ENCODE results near the gene FAM184A.
A peak's percentile ranks its signal among the peaks of the same experiment; 100 is the strongest.
"Not testable (repeated sequence)": the region's sequence is repeated elsewhere in the genome, so short reads cannot be mapped to it uniquely, and the experiment has no call there.

FAM184A gene

GRCh38 chr6:119006974-119007373, 71.5 kb downstream of the FAM184A start:
- FAIRE-seq: no peak

GRCh38 chr6:119002069-119002468, 76.4 kb downstream of the FAM184A start:
- no peak for FAIRE-seq

- FAIRE-seq: no peak
These were observed 78.9 kb downstream of the FAM184A start for GRCh38 chr6:118999494-119000040.

- not testable (repeated sequence) for FAIRE-seq
These were observed 81.0 kb downstream of the FAM184A start for GRCh38 chr6:118997426-118997825.

- no peak for FAIRE-seq
These were observed 82.1 kb downstream of the FAM184A start for GRCh38 chr6:118996289-118996820.

DNA sequence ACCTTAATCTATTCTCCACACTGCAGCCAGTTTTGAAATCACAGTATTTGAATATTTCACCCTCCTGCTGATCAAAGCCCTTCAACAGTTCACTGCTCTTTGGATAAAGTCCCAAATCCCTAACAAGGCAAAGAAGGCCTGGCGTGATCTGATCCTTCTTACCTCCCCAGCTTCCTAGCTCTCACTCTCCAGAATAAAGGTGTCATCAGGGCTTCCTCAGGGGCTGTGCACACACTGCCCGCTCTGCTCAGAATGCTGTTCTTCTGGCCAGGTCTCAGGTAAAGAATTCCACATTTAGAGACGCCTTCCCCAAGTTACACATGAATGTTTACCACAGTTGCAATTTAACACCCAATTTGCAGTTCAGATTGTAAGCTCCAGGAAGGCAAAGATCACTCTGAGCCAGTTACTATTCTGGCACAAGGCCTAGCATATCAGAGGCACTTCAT, 84.6 kb downstream of the FAM184A start:
- no peak for FAIRE-seq

DNA sequence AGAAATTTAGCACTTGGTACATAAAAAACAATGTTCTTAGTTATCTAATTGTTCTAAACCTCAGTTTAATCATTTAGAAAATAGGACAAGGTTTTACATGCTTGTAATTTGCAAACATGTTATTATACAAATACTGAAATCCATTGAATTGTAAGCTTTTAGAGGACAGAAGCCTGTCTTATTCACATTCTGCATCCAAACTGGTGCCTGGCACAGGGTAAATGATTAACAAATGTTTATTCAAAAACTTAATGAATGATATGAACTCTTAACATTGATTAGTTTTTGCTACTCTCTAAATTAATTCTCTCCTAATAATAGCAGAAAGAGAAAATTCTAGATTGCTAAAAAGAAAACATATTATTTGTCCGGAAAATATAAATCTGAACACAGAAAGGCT, 85.1 kb downstream of the FAM184A start:
- no peak for FAIRE-seq

- no peak for FAIRE-seq
These were observed 86.2 kb downstream of the FAM184A start for GRCh38 chr6:118992186-118992795.

DNA sequence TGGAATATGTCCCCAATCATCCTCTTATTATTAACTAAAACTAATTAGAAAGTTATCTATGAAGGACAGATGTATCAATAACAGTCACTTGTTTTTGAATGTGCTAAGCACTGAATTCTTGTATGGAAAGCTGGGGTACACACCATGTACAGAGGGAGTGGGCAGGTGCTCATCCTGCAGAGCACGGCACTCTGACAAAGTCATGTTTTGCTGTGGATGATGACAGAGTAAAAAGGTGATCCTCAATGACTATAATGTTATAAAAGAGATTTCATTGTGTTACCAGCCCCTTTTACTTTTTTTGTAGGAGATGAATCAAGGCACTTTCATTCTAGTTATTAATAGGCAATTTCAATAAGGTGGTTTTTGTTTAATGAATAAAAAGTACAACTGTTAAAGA, 92.2 kb downstream of the FAM184A start:
- FAIRE-seq: no peak

GRCh38 chr6:118985123-118985830, 93.2 kb downstream of the FAM184A start:
- no peak for FAIRE-seq

DNA sequence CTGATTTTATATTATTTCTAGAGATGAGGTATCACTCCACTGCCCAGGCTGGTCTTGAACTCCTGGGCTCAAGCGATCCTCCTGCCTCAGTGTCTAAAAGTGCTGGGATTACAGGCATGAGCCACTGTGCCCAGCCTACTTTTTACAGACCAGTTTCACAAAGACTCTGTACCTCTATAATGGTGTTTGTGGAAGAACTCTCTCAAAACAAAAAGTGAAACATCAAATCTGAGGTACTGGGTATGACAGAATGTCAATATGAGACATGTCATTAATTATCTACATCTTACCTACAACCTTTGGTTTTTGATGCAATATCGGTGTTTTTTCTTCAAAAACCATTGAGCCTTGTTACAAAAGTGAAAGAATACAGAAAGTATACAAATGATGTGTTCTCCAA, 94.1 kb downstream of the FAM184A start:
- no peak for FAIRE-seq

- no peak for FAIRE-seq
These were observed 95.9 kb downstream of the FAM184A start for GRCh38 chr6:118982575-118982911.

GRCh38 chr6:118981884-118982574, 96.4 kb downstream of the FAM184A start:
- no peak for FAIRE-seq

GRCh38 chr6:118980063-118980462, 98.4 kb downstream of the FAM184A start:
- no peak for FAIRE-seq

- no peak for FAIRE-seq
These were observed 103.7 kb downstream of the FAM184A start for GRCh38 chr6:118974790-118975189.

DNA sequence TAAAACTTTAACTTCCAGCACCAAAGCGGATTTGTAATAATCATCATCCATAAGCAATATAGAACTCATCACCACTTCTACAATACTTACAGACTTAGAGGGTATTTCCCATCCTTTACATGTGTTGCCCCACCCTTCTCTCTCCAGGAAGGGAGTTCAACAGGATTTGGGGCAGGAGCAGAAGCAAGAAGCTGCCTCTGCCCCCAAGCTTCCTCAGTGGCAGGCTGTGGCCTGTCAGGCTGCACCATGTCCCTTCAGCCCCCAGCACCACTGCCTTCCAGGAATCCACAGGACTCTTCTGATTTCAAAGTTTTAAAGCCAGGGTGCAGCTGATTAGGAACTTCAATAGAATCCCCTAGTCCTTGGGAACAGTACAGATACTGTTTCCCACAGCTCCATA, 106.8 kb downstream of the FAM184A start:
- FAIRE-seq: no peak

GRCh38 chr6:118970866-118971265, 107.6 kb downstream of the FAM184A start:
- no peak for FAIRE-seq

- peak; percentile 53 for FAIRE-seq
These were observed 110.0 kb downstream of the FAM184A start for GRCh38 chr6:118968416-118968815.

- no peak for FAIRE-seq
These were observed 111.2 kb downstream of the FAM184A start for GRCh38 chr6:118967239-118967638.

DNA sequence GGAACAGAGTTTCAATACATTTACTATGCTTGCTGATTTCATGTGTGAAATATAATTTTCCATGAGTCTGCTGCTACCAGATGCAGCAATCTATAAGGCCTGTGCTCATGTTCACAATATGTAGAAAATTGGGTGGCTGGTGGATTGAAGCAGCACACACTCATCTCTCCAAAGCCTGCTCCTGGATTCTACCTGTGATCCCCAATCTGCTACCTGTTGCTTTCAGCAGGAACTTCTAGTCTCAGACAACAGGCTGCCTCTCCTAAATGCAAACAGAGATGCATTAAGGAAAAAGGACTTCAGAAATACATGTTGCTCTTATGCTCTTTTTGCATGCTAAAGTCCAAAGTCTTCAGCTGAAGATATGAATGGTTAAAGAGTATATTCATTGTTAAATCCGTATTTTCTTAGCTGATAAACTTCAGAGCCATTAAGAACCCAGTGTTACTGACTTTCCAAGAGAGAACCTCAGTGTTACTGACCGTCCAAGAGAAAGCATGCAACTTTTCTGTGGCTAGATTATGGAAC, 112.6 kb downstream of the FAM184A start:
- FAIRE-seq: no peak

GRCh38 chr6:118965371-118965770, 113.1 kb downstream of the FAM184A start:
- no peak for FAIRE-seq

DNA sequence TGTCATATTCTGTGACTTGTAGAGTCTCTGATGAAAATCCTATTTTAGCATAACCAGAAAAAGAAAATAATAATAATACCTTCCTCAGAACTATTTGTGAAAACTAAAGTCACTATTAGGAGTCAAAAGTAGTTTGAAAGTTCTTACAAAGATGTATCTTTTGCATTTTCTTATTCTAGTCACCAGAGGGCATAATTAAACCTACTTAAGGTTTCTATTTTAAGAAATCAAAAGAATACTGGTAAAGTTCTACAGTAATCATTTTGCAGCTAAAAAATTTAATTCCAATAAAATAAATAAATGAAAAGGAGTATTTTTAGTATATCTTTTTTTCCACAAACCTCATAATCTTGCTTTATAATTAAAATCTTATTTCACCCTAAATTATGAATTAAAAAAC, 115.5 kb downstream of the FAM184A start:
- FAIRE-seq: peak; percentile 93

- FAIRE-seq: no peak
These were observed 118.6 kb downstream of the FAM184A start for GRCh38 chr6:118959903-118960302.

Measured in endometrium (tissue), 2 donors.